HG03175 (cell line): Measurements from ENCODE around the gene UBE3B.

Experiments used
- ATAC-seq: cut with Tn5 transposase; IDR thresholded peaks from one replicate; pipeline ENCODE4 v1.9.1; 2021; ENCODE audit warnings: mild to moderate bottlenecking, moderate library complexity; ENCODE audit not compliant: unreplicated experiment

The UBE3B gene

DNA sequence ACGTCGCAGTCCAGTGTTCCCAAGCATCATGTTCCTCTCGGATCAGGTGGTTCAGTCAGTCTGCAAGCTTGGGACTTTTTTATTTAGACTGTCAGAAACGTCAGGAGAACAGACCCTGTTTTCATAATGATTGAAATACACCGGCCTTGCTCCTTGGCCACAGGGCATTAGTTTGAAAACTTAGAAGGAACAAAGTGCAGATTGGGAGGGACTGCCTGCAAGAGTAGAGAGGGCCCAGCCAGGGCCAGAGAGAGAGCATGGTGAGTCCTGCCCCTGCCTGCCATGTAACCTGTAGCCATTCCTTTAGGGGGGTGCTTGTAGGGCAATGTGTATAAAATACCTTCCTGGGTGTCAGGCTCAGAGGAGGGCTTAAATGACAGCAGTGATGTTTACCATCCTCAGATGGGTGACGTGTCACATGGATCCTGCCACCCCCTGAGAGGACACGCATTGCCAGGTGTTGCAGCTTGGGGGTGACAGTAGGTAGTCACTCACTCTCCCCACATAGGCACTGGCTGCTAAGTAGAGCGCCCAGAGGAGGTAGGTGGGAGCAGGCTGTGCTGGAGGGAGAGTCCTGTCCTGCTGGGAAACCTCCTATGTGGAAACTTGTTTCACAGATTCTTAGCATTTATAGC, 50.2 kb downstream of the UBE3B start:
- no peak for ATAC-seq

DNA sequence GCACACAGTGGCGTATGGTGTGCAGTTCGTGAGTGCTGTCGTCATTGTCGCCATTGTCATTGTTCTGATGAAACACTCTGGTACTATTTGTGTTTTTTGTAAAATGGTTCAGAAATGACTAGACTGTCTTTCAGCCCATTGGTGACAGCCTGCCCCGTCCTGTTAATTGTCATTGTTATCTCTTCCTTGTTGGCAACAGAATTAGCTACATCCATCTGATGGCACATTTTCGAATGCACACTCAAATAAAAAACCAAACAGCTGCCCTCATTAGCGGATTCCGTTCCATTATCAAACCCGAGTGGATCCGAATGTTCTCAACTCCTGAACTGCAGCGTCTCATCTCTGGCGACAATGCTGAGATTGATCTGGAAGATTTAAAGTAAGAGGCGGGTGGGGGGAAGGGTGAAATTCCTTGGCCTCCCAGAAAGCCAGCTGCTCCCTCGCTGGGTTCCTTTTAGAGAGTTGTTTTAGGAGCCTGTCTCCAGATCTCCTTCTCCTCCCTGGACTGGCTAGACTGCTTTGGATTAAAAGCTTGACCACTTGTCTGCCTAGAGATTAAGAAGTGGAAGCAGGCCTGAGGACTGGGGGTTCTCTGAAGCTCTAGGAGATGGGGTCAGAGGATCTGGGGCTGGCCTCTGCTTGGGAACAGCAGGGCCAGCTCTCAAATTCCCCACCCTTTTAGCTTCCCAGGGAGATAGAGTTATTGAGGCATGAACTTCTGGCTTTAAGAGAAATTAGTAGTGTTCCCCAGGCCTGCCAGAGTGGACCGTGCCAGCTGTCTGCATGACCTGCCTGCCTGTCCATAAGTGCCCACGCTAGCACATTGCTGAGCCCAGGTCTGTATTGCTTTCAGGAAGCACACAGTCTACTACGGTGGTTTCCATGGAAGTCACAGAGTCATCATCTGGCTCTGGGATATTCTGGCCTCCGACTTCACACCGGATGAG, 52.5 kb downstream of the UBE3B start:
- no peak for ATAC-seq

DNA sequence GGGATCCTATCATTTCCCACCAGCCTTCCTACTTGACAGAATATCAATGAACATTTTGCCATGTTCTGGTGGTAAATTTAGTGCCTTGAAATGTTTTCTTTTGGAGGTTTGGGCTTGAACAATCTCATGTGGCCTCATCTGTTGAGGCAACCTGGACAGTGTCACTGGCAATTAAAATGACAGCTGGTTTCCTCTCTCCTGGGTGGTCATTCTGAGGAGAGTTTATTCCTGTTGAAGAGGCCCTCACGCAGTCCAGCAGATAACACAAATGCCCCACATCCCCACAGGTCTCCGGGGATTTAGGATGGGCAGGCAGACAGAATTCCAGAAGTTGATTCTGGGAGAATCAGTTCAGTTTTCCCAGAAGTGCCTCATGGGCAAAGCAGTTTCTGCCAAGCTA, 54.0 kb downstream of the UBE3B start:
- ATAC-seq, result no peak

DNA sequence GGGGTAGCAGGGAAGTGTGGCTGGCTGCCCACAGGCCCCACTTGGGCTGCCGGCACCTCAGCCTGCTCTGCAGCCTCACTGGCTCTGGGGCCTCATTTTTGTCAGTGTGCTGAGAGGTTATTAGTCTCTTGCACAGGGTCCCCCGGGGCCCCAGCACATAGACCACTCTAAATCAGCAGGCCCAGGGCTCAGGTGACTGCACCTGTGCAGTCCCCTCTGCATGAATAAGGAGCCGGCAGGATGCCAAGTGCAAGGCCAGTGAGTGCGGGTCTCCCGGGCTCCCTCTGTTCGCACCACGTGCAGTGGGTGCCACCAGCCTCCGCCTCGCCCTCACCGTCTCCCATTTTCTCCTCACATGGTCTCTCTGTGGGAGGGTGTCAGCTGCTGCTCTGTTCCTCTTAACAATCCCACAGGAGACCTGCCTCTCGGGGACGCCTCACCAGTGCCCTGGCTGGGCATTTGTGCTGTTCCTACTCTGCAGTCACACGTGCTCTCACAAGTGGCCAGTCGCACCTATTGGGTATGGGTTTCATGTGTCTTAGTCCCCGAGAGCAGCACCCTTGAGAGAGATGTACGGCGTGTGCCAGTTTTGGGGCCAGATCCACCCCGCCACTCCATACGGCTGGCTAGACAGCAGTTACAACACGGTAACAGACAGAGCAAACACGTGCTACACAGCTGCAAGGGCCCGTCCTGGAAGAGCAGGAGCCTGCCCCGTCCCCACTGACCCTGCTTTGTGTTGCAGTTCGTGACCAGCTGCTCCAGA, 55.5 kb downstream of the UBE3B start:
- ATAC-seq, result no peak

DNA sequence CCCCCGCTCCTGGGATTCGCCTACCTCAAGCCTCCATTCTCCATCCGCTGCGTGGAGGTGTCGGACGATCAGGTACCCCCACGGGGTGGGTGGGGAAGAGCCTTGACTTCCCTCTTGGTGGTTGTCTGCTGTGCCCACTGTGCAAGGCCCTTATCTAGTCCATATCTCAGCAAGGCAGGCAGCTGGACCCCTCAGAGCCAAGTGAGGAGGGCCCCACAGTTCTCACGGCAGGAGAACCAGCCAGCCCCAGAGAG, 56.0 kb downstream of the UBE3B start:
- no peak for ATAC-seq

DNA sequence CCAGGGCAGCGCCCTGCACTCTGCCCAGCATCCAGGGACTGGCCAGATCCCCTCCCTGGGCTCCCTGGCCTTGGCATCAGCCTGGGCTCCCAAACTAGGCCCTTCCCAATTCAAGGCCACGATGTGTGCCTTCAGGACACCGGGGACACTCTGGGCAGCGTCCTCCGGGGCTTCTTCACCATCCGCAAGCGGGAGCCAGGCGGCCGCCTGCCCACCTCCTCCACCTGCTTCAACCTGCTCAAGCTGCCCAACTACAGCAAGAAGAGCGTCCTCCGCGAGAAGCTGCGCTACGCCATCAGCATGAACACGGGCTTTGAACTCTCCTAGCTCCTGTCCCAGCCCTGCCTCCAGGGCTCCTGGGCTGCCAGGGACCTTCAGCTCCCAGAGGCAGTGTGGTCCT, 57.0 kb downstream of the UBE3B start:
- no peak for ATAC-seq

DNA sequence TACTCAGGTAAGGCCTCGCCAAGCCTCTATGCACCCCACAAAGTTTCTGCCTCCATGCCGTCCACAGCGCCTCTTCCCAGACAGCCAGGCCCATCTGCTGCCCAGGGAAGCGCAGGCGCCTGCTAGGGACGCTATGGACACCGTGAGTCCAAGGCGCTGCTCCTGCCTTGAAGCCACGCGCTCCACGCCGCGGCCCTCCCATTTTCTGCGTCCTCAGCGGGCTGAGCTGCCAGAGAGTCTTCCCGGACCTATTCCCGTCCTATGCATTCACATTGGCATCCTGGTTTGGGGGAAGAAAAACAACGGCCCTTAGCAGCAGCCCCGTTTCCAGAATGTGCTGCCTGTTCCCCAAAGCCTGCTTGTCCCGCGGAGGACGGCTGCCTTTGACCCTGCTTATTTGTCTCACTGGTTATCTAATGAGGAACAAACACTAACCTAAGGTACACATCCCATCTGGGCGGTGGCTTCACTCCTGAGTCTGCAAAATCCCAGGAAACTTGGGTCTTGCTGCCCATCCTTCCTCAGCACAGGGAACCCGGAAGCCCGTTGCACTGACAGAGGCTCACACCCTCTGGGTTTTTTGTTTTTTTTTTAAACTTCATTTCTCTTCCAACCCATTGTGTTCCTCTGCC, 57.9 kb downstream of the UBE3B start:
- no peak for ATAC-seq

DNA sequence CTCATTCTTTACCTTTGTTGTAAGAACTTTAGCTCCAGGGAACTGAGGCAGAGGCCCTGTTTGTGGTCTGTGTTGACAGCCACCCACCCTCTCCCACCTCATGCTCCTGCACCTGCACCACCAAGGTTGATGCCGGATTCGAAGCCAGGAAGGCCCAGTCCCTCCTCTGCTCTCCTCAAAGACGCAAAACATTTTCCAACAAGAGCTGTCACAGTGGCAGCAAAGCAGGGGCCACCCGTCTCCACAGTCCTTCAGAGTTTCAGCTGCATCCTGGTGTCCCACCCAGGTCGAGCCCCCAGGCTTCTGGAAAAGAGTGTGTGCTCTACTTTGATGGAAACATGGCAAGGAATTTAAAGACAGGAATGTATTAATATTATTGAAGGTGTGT, 58.4 kb downstream of the UBE3B start:
- ATAC-seq, result no peak

DNA sequence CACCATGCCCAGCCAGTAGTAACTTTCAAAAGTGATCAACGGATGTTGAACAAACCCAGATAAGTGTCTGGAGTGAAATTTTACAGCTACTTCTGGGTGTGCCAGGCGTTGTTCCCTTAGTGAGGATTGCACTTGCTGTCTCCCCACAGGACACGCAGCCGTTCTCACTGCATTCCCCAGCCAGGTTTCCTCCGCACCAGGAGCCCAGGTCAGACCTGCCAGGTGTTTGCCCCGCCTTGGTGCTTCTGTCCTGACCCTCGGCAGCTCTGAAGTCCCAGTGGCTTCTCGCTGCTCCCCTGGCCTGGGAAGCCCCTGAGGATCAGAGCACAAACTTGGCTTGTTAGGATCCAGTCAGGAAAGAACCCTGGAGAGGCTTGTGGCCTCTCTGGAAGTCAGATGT, 59.7 kb downstream of the UBE3B start:
- ATAC-seq, result no peak

DNA sequence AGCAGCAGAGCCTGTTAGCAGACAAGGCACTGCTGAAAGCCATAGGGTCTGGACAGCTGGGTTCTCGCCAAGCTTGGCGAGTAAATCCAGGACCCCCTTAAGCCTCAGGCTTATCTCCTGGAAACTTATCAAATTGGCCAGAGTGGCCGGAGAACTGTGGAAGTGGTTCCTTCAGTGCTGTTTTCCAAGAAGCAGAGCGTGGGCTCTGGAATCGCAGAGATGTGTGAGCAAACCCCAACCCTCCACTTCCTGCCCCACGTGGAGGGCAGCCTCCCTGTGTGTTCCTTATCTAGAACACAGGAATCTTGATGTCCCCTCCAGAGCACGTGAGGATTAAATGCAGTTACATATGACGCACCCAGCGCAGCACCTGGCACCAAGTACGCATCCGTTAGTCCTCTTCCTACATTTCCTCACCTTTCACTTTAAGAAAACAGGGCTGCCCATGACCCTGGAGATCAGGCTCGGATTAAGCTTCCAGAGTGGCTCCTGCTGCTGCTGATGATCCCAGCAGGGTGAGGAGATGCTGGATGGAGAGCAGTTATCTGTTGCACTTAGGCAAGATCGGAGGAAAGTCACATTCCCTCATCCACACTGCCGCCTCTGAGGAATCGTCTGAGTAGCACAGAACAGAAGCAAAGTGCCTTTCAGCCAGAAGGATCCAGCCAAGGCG, 60.9 kb downstream of the UBE3B start:
- no peak for ATAC-seq

DNA sequence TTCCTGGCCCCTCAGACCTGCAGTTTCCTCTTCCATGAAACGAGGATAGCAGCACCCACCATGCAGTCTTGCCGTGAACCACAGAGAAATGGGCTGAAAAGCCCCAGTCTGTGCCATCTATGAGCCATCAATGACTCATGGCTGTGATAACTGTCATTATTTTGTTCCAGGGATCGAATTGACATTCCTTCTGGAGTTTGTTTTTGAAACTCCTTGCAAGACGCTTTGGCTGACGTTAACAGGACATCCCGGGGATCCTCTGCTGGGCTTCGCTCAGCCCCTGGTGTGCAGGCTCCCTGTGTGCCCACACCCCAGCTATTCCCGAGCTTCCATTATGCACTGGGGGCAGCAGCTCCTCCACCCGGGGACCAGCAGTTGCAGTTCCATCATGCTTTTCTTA, 62.1 kb downstream of the UBE3B start:
- ATAC-seq, result no peak

DNA sequence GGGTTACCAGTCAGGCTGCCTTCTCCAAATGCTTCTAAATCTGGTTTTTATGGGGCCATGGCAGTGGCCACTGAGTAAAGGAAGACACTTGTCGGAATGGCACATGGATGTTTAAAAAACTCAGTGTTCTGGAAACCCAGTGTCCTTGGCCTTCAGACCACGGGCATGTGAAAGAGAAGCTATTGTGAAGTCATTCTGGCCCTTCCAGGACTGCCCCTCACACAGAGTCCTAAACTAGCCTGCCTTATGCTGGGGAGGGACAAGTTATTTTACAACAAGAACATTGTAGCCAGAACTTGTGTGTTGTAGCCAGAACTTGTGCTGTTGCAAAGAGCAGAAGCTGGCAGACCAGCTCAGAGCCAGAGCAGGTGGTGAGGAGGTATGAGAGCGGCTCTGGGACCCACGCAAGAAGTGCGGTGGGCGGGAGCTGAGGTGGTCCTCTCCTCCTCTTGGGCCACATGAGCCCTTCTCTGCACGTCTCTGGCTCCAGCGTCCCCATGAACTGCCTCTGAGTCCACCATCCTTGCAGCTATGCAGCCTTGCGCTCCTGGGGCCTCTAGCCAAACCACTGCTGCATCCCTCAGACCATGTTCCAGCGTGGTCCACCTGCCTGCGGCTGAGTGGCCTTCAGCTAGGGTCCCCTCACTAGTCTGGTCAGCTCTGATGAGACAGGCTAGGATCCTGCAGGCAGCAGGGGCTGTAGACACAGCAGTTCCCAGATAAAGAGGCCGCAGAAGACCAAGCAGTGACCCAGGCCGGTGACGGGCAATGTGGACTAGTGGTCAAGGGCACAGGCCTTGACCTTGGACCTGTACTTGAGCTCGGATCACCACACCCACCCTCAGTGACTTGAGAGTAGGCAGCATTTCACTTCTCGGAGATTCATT, 63.3 kb downstream of the UBE3B start:
- ATAC-seq, result no peak

DNA sequence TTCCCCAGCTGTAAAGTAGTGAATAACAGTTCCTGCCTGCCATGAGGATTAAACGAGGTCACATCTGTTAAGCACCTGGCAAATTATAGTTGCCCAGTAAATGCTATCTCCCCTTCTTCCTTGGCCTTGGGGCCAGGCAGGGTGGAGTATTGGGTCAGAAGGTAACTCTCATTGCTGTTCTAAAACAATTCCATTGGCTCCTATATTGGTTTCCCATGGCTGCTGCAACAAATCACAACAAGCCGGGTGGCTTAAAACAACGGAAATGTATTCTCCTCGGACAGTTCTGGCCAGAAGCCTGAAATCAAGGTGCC, 63.9 kb downstream of the UBE3B start:
- ATAC-seq, result no peak

DNA sequence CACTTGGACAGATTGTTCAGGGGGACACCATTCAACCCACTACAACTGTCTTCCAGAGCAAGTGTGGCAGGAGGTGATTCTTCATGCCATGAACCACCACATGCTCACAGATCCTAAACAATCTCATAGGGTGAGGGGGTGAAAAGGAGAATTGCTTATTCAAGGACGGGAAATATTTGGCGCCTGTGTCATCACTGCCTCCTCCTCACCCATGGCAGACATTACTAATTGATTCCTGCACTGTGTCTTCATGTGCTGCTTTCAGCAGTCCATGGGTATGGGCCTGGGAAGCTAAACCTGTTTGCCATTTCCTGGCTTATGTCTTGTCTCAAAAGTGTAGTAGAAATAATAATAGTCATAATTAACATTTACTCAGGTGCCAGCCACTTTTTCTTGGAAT, 64.6 kb downstream of the UBE3B start:
- no peak for ATAC-seq

DNA sequence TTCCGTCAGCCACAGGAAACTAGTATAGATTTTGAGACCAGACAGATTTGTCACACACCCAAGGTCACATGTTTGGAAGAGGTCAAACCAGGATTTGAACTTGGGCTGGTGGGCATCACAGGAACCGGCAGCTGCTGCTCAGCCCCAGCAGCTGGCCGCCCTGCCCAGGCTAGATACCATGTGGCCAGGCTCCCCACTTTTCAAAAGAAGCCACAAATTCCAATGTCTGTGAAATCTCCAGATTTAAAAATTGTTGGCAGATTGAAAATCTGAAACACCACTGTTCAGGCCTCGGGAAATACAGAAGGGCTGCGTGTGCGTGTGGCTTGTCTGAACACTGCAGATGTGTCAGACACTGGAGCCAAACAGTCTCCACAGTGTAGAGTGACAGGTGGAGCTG, 65.4 kb downstream of the UBE3B start:
- ATAC-seq, result no peak

DNA sequence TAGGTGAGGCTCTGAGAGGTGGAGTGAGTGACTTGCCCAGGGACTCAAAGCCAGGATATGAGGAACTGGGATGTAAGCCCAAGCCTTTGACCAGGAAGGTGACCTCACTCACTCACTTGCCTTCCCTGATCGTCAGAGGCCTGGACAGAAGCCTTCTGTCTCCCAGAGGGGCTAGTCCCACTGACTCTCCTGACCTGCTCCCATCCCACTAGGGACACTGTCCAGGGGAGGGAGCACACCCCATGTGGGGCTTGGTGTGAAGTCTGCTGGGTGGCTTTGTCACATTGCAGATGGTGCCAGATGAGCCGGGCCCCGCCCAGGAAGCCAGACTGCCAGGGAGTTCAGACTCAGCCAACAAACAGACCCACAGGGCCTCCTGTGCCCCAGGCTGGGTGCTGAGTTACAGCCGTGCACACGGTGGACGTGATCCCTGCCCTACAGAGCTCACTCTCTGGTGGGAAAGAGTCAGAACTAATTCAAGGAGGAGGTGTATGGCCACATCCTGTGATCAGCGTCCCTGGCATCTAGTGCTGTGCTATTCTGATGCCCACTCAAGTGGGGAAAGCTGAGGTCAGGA, 67.6 kb downstream of the UBE3B start:
- no peak for ATAC-seq

DNA sequence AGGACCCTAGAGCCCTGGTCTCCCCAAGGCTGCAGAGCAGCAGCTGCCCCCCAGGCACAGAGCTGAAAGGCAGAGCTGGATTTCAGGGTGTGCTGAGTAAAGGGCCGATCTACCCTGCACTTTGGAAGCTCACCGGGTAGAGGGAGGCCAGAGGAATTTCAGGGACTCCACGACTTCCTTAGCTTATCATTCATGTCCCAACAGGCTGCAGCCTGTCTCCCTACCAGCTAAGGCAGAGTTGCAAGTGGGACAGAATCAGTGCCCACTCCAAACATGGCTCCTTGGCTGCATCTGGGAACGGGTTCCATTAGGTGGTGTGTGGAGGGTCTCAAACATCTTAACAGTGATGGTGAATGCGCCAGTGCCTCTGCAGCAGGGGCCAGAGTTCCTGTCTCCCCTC, 68.4 kb downstream of the UBE3B start:
- no peak for ATAC-seq

DNA sequence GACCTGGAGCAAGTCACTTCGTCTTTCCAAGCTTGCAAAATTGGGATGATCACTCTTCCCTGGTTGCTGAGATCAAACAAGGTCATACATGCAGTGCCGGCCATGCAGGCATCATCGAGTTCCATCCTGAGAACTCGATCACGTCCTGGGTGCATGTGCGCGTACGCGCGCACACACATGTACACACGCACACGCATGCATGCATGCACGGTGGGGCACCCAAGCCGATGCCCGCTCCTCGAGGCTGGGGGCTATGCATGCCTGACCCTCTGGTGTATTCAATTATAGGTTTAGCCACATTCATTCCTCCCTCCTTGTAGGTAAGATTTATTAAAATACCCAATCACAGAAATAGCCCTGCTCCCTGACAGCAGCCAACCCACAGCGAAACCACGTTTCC, 69.9 kb downstream of the UBE3B start:
- no peak for ATAC-seq

DNA sequence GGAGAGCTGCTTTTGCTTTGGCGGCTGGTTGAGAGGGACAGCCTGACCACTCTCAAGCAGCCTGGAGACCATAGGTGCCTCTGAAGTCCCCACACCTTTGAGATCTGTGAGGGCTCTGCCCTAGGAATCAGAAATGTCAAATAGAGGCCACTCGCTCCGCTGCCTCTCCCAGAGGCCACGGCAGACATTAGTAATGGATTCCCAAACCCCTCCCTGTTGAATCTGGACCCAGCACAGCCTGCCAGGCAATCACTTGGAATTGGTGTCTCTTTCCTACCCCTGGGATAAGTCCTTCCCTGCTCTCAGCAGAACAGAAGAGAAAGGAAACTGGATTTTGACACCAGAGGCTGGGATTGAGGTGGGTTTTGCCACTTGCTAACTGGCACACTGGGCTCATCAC, 70.8 kb downstream of the UBE3B start:
- no peak for ATAC-seq
